ENCODE results near the gene IFNL1.

DNA sequence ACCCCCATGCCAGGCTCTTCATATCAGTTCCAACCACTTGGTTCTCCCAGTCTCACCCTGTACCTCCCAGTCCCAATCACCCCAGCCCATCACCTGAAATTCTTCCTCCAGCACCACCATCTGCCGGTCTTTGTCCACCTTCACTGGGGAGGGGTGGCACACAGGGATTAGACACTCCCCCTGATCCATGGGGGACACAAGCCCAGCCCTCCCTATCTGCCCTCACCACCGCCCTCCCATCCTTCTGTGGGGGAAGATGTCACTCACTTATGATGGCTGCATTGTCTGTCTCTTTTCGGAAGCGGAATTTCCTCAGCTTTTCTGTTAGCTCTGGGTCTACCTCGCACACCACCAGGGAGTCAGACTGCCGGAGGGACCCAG lies 39.0 kb downstream of the IFNL1 start:
- TF ChIP-seq, protein P1, sequence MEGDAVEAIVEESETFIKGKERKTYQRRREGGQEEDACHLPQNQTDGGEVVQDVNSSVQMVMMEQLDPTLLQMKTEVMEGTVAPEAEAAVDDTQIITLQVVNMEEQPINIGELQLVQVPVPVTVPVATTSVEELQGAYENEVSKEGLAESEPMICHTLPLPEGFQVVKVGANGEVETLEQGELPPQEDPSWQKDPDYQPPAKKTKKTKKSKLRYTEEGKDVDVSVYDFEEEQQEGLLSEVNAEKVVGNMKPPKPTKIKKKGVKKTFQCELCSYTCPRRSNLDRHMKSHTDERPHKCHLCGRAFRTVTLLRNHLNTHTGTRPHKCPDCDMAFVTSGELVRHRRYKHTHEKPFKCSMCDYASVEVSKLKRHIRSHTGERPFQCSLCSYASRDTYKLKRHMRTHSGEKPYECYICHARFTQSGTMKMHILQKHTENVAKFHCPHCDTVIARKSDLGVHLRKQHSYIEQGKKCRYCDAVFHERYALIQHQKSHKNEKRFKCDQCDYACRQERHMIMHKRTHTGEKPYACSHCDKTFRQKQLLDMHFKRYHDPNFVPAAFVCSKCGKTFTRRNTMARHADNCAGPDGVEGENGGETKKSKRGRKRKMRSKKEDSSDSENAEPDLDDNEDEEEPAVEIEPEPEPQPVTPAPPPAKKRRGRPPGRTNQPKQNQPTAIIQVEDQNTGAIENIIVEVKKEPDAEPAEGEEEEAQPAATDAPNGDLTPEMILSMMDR (IDR thresholded peaks at IDR 0.05), result no peak
- TF ChIP-seq ZFX (IDR thresholded peaks at IDR 0.05; ENCODE audit: borderline replicate concordance), result no peak
